ENCODE measurements around the gene SLC39A11.

GRCh38 chr17:72766761-72767356, 325.6 kb downstream of the SLC39A11 start:
- no peak for TF ChIP-seq CTCF (IDR thresholded peaks at IDR 0.05; ENCODE audit: poor library complexity, severe bottlenecking)
- TF ChIP-seq EP300 (conservative IDR thresholded peaks at IDR 0.05; ENCODE audit: poor library complexity, severe bottlenecking), result no peak
- TF ChIP-seq RAD21 (conservative IDR thresholded peaks at IDR 0.05), result no peak
- no peak for TF ChIP-seq REST (IDR thresholded peaks at IDR 0.05; ENCODE audit: borderline replicate concordance)
- TF ChIP-seq EZH2 (IDR thresholded peaks at IDR 0.05; ENCODE audit: borderline replicate concordance, insufficient read depth, low read length, poor library complexity, severe bottlenecking), result no peak
- no peak for TF ChIP-seq TAF1 (IDR thresholded peaks at IDR 0.05; ENCODE audit: low read depth)
